Measurements from ENCODE around the gene KTI12. TPM values are rescaled to one million over a fixed set of nuclear protein-coding genes. Genes with fewer than 3 reads are reported as not detected.

KTI12 gene
- total and polyA plus RNA-seq, 4 donors = 4.1 to 7.7 (median 5.8) TPM

Small RNA genes within 50 kb of the gene (small RNA-seq; reads per million reads assigned to genes)
- not detected for gene RN7SL290P

Other genes with a start within 250 kb of the KTI12 start
- 10 to 100 TPM; 61.7 to 88.7 TPM for gene NRDC, start 155.1 kb downstream of the KTI12 start, total RNA-seq
- gene NRDC, start 155.1 kb downstream of the KTI12 start, polyA plus RNA-seq = 10 to 100 TPM; 42.8 to 82.5 TPM
- 1 to 10 TPM in 1 of 2 donors, under 1 TPM in 1; 0.17 to 5.4 TPM for gene RAB3B, start 43.1 kb downstream of the KTI12 start, total RNA-seq
- gene RAB3B, start 43.1 kb downstream of the KTI12 start, polyA plus RNA-seq = under 1 TPM; 0.22 to 0.43 TPM
- gene TXNDC12, start 21.4 kb upstream of the KTI12 start, total RNA-seq = 10 to 100 TPM; 17.5 to 22.3 TPM
- 10 to 100 TPM; 19.1 to 35.8 TPM for gene TXNDC12, start 21.4 kb upstream of the KTI12 start, polyA plus RNA-seq
- 10 to 100 TPM; 17.2 to 19.7 TPM for gene BTF3L4, start 22.5 kb upstream of the KTI12 start, total RNA-seq
- 10 to 100 TPM; 13.4 to 33.3 TPM for gene BTF3L4, start 22.5 kb upstream of the KTI12 start, polyA plus RNA-seq
- 10 to 100 TPM in 1 of 2 donors, 1 to 10 TPM in 1; 9.9 to 20.9 TPM for gene ZFYVE9, start 108.3 kb upstream of the KTI12 start, total RNA-seq
- 1 to 10 TPM; 3.8 to 5.6 TPM for gene ZFYVE9, start 108.3 kb upstream of the KTI12 start, polyA plus RNA-seq

All from liver (tissue), 5 donors.